HG03095 (cell line): Measurements from ENCODE around the gene NBEAL1.
"Not testable (repeated sequence)": the region's sequence is repeated elsewhere in the genome, so short reads cannot be mapped to it uniquely, and the experiment has no call there.

Experiments used
- ATAC-seq: cut with Tn5 transposase; IDR thresholded peaks from one replicate; pipeline ENCODE4 v1.9.1; 2021; ENCODE audit warnings: moderate library complexity; ENCODE audit not compliant: unreplicated experiment

Gene NBEAL1

DNA sequence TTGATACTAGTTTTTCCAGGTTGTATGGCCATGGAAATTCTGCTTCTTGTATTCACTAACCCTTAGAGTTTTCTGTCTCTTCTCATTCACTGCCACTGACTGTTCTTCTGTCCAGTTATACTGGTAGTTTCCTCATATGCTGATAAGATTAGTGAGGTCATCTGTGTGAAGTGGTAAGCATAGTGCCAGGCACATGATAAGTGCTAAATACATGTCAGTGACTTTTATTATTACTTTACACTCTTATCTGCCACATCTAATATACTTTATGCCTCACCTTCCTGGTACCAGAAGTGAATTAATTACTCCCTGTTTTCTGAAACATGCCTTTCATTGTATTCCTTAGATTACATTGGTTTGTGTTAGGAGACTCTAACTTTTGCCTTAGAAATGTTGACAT, 91.3 kb downstream of the NBEAL1 start:
- ATAC-seq, result no peak

GRCh38 chr2:203110496-203110895, 95.8 kb downstream of the NBEAL1 start:
- ATAC-seq, result not testable (repeated sequence)

GRCh38 chr2:203112342-203112741, 97.7 kb downstream of the NBEAL1 start:
- no peak for ATAC-seq

DNA sequence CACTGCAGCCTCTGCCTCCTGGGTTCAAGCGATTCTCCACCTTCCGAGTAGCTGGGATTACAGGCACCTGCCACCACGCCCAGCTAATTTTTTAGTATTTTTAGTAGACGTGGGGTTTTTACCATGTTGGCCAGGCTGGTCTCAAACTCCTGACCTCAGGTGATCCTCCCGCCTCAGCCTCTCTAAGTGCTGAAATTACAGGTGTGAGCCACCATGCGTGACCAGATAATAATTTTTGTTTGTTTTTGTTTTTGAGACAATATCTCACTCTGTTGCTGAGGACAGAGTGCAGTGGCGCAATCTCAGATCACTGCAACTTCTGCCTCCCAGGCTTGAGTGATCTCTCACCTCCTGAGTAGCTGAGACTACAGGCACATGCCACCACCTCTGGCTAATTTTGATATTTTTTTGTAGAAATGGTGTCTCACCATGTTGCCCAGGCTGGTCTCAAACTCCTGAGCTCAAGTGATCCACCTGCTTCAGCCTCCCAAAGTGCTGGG, 100.6 kb downstream of the NBEAL1 start:
- ATAC-seq, result not testable (repeated sequence)

DNA sequence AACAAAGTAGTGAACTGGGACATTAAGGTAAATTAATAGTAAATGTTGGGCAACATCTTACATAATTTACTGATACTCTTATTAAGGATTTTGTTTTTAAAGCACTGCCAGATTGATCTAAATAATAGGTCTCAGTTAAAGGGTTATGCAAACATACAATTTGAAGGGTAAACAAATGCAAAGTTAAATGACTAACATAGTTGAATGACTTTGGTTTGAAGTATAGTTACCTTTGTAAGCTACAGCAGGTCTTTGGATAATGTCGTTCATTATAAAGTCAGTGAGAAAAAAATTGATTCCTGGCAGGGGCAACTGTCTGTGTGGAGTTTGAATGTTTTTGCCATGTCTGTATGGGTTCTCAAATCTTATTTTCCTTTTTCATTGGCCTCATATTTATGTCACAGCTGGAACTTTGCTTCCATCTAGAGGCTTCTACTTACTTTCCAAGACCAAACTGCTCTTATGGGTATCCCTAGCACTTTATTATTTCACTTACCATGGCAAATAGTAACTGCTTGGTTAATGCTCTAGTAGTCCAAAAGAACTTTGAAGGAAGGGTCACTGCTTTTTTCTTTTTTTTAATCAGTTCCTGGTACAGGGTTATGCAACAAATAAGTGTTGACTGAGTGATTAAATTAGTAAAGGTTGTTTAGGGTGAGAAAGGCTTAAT, 107.8 kb downstream of the NBEAL1 start:
- no peak for ATAC-seq

DNA sequence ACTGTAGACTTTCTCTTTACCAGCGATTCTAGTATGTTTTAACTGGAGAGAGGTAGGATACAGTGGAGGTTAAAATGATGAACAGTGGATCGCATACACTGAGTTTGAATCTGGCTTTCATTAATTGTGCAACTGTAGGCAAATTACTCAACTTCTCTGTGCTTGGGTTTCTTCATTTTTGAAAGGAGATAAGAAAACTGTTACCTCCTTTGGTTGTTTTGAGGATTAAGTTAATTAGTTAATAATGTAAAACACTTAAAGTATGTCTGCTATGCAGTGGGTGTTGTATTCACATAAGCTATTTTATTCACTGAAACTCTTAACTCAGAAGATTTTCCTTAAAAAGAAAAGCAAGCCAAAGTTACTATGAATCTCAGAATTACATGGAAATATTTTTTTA, 112.3 kb downstream of the NBEAL1 start:
- ATAC-seq, result no peak

- ATAC-seq, result no peak
Measured at GRCh38 chr2:203135105-203135504, 120.4 kb downstream of the NBEAL1 start.

GRCh38 chr2:203143391-203143790, 128.7 kb downstream of the NBEAL1 start:
- no peak for ATAC-seq

GRCh38 chr2:203149194-203149593, 134.5 kb downstream of the NBEAL1 start:
- no peak for ATAC-seq

DNA sequence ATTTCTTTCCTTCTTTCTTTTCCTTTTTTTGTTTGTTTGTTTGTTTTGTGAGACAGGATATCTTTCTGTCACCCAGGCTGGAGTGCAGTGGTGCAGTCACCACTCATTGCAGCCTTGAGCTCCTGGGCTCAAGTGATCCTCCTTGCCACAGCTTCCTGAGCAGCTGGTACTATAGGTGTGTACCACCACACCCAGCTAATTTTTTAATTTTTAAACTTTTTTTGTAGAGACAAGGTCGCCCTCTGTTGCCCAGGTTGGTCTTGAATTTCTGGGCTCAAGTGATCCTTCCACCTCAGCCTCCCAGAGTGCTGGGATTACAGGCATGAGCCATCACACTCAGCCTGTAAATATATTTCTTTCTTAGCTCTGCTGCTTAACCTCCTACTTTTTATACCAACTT, 140.7 kb downstream of the NBEAL1 start:
- no peak for ATAC-seq

DNA sequence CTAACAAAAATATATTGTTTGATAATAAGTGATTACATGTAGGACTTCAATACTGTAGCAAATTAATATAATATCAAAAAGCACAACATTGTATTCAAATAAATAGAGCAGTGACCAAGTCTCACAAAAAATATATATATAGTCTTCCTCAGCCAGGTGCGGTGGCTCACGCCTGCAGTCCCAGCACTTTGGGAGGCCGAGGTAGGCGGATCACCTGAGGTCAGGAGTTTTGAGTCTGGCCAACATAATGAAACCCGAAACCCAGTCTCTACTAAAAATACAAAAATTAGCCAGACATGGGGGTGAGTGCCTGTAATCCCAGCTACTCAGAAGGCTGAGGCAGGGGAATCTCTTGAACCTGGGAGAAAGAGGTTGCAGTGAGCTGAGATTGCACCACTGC, 148.0 kb downstream of the NBEAL1 start:
- ATAC-seq, result not testable (repeated sequence)

- no peak for ATAC-seq
Measured at GRCh38 chr2:203164311-203164935, 149.7 kb downstream of the NBEAL1 start.

- no peak for ATAC-seq
Measured at GRCh38 chr2:203167751-203168150, 153.1 kb downstream of the NBEAL1 start.

GRCh38 chr2:203170502-203170901, 155.8 kb downstream of the NBEAL1 start:
- no peak for ATAC-seq

DNA sequence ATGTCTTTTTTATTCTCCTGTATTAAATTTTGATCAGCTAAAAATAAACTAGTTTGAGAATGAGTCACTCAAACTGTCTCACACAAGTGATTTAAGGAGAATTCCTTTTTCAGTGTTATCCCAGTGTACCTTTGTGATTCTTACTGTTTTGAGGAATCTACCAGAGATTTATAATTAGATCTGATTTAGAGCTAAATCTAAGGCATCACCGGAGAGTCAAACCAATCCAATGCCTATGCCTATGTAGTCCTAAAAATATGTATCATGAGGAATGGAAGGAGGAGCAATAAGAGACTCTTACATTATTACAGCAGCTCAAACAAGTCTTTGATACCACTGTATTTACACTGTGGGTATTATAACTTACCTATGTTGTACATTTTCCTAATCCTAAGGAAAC, 160.7 kb downstream of the NBEAL1 start:
- ATAC-seq, result no peak

- ATAC-seq, result no peak
Measured at GRCh38 chr2:203177361-203177760, 162.7 kb downstream of the NBEAL1 start.

GRCh38 chr2:203185864-203186263, 171.2 kb downstream of the NBEAL1 start:
- ATAC-seq, result no peak

DNA sequence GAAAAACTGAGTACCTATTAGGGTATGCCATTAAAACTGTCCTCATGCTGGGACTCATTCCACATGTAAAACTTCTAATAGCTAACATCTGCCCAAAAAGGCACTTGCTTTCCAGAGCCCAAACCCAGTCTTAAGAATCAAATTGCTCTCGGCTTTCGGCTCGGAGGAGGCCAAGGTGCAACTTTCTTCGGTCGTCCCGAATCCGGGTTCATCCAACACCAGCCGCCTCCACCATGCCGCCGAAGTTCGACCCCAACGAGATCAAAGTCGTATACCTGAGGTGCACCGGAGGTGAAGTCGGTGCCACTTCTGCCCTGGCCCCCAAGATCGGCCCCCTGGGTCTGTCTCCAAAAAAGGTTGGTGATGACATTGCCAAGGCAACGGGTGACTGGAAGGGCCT, 175.9 kb downstream of the NBEAL1 start:
- ATAC-seq, result not testable (repeated sequence)

DNA sequence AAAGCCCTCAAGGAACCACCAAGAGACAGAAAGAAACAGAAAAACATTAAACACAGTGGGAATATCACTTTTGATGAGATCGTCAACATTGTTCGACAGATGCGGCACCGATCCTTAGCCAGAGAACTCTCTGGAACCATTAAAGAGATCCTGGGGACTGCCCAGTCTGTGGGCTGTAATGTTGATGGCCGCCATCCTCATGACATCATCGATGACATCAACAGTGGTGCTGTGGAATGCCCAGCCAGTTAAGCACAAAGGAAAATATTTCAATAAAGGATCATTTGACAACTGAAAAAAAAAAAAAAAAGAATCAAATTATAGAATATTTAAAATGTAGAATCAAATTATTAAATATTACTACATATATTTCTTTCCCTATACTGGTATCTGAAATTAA, 176.4 kb downstream of the NBEAL1 start:
- ATAC-seq, result not testable (repeated sequence)

GRCh38 chr2:203191961-203192360, 177.3 kb downstream of the NBEAL1 start:
- ATAC-seq, result no peak

DNA sequence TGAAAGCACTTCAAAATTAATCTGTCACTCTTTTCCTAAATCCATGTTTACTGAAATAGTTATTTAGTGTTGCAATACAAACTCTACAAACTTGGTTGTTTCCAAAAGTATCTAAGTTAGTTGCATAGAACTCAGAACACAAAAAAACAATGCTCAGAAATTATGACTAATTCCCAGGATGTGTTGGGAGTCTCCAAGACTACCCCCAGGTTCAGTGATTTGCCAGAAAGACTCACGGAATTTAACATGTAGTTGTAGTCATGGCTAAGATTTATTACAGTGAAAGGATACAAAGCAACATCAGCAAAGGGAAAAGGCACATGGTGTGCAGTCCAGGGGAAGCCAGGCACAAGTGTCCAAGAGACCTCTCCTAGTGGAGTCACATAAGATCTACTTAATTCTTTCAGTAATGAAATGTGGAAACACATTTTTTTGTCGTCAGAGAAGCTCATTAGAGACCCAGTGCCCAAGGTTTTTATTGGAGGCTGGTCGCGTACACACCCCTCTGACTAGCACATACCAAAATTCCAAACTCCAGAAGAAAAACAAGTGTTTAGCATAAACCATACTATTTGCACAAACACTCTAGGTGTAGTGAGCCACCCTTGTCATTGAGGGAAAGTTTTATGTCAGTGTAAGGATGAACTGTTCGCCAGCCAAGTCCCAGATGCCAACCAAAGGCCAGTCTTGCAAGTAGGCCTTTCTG, 180.8 kb downstream of the NBEAL1 start:
- no peak for ATAC-seq

DNA sequence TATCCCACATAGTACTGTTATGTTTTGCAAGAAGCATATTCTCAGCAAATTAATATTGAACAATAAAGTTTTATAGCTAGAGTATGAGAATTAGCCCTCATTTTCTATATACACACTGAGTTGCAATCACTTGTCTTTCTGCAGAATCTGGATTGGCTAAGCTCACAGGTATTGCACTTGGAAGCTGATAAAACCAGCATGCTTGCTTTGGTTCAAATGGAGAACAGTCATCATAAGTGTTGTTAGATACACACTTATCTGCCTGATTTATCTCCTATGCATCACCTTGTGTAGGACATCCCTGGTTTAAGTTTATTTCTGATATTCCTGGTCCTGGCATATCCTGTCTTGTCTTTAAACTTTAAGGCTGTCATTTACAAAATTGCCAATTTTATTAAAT, 186.2 kb downstream of the NBEAL1 start:
- ATAC-seq, result no peak
